Measurements from ENCODE around the gene CDK13.

Gene CDK13

DNA sequence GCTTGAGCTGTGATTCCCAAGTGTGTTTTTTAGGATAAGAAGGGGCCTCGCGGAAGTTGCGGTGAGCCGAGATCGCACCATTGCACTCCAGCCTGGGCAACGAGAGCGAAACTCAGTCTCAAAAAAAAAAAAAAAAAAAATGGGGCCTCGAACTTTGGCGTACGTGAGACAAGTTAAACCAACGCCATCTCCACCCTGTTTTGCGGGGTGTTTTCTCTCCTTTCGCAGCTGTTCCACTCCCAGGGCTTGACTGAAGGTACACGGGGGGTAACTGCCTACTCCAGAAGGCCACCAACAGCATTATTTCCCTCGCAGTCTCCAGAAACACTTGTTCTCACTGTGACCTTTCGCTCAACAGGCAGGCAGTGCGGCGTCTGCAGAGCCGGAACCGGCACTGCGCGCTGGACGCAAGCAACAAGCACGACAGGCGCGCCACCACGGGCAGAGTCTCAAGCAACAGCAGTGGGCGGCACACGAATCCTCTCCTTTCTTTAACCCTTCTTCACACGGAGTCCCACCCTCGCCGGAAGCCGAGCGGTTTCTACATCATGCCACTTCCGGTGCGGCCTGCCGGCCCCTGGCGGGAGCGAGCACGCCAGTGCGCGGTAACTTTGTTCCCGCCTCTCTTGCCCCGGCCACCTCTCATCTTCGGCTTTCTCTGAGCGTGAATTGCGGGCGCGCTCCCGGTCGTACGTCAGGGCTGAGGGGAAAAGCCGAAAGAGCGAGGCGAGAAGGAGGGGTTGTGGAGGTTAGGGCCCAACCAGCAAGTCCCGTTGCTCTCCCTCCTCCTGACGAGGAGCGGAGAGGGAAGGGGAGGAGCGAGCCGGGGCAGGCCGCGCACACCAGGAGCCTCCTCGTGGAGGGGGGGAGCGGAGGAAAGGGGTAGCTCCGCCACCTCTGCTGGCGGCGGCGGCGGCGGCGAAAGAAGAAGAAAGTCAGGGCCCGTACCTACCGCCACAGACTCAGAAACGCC, 814 bp upstream of the CDK13 start:
- peak; percentile 100 for DNase-seq (ENCODE audit: low read depth)

DNA sequence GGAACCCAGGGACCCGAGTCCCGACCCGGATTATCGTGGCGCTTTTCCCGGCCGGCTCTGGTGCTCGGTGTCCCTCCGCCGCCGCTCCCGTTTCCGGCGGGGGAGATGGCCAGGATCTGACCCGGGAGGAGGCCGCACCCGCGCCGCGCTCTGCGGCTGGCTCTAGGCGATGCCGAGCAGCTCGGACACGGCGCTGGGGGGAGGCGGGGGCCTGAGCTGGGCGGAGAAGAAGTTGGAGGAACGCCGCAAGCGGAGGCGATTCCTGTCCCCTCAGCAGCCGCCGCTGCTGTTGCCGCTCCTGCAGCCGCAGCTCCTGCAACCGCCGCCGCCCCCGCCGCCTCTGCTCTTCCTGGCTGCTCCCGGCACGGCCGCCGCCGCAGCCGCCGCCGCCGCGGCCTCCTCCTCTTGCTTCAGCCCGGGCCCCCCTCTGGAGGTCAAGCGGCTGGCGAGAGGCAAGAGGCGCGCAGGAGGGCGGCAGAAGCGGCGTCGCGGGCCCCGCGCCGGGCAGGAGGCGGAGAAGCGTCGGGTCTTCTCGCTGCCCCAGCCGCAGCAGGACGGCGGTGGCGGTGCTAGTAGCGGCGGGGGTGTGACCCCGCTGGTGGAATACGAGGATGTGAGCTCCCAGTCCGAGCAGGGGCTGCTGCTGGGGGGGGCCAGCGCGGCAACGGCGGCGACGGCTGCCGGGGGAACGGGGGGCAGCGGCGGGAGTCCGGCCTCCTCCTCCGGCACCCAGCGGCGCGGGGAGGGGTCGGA, 593 bp downstream of the CDK13 start:
- DNase-seq (ENCODE audit: low read depth): no peak

DNA sequence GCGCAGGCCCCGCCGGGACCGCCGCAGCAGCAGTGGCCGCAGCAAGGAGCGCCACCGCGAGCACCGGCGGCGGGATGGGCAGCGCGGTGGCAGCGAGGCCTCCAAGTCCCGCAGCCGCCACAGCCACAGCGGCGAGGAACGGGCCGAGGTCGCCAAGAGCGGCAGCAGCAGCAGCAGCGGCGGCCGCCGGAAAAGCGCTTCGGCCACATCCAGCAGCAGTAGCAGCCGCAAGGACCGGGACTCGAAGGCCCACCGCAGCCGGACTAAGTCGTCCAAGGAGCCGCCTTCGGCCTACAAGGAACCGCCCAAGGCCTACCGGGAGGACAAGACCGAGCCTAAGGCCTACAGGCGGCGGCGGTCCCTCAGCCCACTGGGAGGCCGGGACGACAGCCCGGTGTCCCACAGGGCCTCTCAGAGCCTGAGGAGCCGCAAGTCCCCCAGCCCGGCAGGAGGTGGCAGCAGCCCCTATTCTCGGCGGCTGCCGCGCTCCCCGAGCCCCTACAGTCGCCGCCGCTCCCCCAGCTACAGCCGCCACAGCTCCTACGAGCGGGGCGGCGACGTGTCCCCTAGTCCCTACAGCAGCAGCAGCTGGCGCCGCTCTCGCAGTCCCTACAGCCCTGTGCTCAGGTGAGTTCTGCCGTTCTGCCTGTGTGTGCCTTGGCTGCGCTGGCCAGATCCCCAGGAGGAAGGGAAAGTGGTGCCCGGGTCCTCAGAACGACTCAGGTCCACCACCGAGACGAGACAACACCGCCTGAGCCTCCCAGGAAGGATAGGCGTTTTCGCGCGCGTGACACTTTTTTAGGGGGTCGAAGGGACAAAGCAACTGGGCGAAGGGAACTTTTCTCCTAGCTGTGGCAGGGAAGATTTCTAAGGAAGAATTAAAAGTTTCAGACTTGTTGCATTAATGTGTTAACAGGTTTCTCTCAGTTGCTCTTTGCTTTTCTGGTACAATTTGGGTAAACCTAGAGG, 1.5 kb downstream of the CDK13 start:
- no peak for DNase-seq (ENCODE audit: low read depth)

DNA sequence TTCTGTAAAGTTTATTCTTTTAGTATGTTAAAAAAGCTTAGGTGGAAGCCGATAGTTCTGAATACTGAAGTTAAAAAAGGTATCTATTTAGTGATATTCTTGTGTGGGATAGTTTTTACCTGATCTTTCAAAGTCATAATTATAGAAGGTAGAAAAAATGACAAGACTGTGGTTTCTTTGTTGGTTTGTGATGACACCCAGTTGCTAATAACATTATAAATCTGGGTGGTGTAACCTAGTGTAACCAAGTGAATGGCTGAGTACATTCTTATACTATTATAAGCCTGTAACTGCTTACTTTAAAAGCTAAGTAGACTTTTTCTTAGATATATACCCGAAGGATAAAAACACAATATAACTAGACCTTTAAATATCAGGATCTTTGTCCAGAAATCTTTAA, 2.3 kb downstream of the CDK13 start:
- peak; percentile 24 for DNase-seq (ENCODE audit: low read depth)

GRCh38 chr7:39952803-39953202, 2.7 kb downstream of the CDK13 start:
- DNase-seq (ENCODE audit: low read depth): peak; percentile 30

DNA sequence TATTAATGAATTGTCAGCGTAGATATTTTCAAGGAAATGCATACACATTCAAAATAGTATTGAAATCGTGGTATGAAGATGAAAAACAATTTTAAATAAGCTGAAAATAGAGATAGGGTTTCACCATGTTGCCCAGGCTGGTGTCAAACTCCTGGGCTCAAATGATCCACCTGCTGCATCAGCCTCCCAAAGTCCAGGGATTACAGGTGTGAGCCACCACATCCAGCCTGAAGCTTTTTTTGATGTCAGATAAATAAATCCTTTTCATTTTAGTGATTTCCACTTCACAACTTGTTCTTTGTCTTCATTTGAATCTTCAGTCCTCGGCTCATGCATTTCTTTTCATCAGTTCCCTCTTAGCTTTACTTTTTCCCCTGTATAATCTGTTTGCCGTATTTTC, 4.6 kb downstream of the CDK13 start:
- DNase-seq (ENCODE audit: low read depth): no peak

DNA sequence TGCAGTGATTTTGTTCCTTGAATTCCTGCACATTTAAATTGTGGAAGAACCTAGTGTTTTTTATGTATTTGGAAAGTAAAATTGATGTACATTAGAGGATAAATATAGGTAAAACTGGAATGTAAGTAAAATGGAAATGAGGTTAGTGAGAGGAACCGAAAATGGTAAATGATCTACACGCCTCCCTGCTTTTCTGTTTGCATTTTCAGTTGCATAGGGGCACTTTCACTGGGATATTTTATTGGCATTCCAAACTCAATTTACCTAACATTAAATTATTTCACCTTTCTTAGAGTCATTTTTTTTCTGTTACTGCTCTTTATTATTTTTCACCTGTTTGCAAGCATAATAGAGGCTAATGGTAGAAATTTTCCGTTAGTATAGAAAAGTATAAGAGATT, 8.0 kb downstream of the CDK13 start:
- DNase-seq (ENCODE audit: low read depth): no peak

DNA sequence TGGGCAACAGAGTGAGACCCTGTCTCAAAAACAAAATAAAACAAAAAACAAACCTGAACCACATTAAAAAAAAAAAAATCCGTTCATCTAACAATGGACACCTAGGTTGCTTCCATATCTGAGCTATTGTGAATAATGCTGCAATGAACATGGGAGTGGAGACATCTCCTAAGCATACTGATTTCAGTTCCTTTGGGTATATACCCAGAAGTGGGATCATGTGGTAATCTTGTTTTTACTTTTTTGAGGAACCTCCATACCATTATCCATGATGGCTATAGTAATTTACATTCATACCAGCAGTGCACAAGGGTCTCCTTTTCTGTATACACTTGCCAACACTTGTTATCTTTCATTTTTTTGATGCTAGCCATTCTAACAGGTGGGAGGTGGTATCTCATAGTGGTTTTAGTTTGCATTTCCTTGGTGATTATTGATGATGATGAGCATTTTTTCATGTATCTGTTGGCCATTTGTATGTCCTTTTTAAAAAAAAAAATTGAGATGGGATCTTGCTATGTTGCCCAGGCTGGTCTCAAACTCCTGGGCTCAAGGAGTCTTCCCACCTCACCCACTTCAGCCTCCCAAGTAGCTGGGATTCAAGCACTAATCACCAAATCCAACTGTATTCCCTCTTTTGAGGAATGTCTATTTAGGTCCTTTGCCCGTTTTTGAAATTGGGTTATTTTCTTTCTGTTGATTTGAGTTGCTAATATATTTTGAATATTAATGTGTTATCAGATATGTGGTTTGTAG, 17.5 kb downstream of the CDK13 start:
- DNase-seq (ENCODE audit: low read depth): no peak

GRCh38 chr7:39969431-39969830, 19.4 kb downstream of the CDK13 start:
- DNase-seq (ENCODE audit: low read depth): no peak

DNA sequence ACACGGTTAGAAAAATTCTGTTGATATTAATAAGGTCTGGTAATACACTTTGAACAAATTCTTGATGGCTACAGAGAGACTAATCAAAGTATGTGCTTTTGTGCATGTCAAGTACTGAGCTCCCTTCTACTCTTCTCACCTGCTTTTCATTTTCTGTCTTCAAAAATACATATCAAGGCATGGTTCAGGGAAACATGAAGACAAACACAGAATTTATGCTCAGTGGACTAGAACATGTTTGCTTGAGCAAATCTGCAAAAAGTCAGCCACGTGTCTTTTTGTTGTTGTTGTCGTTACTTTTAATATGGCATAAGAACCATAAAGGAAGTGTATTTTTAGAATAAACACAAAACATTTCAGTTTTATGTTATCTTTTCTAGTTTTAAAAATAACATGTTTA, 21.9 kb downstream of the CDK13 start:
- DNase-seq (ENCODE audit: low read depth): no peak

DNA sequence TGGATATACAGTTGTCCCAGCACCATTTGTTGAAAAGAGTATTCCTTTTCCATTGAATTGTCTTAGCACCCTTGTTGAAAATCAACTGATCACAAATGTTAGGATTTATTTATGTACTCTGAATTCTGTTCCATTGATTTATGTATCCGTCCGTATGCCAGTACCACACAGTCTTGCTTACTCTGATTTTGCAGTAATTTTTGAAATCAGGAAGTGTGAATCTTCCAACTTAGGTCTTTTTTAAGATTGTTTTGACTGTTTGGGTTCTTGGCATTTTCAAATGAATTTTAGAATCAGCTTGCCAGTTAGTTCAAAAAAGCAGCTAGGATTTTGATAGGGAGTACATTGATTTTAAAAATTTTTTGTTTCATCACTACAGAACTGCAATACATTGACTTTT, 23.7 kb downstream of the CDK13 start:
- DNase-seq (ENCODE audit: low read depth): no peak

- DNase-seq (ENCODE audit: low read depth): no peak
These were observed 28.3 kb downstream of the CDK13 start for GRCh38 chr7:39978230-39978934.

GRCh38 chr7:39979406-39980073, 29.5 kb downstream of the CDK13 start:
- DNase-seq (ENCODE audit: low read depth): no peak

GRCh38 chr7:39985398-39985918, 35.4 kb downstream of the CDK13 start:
- DNase-seq (ENCODE audit: low read depth): no peak

DNA sequence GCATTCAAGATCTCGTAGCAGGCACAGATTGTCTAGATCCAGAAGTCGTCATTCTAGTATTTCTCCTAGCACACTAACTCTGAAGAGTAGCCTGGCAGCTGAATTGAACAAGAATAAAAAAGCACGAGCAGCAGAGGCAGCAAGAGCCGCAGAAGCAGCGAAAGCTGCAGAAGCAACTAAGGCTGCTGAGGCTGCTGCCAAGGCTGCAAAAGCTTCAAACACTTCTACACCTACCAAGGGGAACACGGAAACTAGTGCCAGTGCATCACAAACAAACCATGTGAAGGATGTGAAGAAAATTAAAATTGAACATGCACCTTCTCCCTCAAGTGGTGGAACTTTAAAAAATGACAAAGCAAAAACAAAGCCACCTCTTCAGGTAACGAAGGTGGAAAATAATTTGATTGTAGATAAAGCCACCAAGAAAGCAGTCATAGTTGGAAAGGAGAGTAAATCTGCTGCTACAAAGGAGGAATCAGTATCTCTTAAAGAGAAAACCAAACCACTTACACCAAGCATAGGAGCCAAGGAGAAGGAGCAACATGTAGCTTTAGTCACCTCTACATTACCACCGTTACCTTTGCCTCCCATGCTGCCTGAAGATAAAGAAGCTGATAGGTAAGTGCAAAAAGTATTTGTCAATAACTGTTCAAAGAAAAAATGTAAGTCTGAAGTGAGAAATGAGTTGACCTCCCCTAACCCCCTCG, 37.7 kb downstream of the CDK13 start:
- DNase-seq (ENCODE audit: low read depth): no peak

DNA sequence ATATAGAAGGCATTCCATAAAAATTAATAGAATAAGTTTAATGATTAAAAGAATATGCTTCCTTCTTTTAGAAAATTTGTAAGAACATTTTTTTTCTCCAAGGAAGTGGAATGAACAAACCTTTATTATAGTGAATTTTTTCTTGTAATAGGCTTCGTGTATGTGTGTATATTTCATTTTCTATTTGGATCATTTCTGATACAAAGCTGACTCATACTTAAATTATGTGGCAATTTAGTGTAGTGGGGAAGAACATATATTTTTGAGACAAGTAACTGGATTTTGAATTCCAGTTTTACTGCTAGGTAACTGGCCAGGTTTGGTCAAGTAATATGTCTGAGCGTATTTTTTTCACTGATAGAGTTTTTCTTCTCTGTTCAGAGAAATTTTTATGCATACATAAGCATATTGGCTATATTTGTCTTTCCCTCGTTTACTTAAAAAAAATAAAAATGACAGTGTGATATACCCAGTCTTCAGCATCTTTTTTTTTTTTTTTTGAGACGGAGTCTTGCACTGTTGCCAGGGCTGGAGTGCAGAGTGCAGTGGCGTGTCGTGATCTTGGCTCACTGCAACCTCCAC, 50.8 kb downstream of the CDK13 start:
- DNase-seq (ENCODE audit: low read depth): no peak

GRCh38 chr7:40001649-40002048, 51.6 kb downstream of the CDK13 start:
- DNase-seq (ENCODE audit: low read depth): no peak

GRCh38 chr7:40003597-40003996, 53.5 kb downstream of the CDK13 start:
- no peak for DNase-seq (ENCODE audit: low read depth)

Data from HS-5 (cell line).